HEK293T (cell line): ENCODE measurements around the gene PRKCB.

Experiments used
- ELF4 ChIP-seq: fragments of 450-650 bp; IDR thresholded peaks from 2 replicates; pipeline ENCODE4 v1.6.1; 2017; ENCODE audit warnings: antibody characterized with exemption
- FOXA1 ChIP-seq: fragments of 450-650 bp; IDR thresholded peaks from 2 replicates; pipeline ENCODE4 v1.6.1; 2016; ENCODE audit warnings: mild to moderate bottlenecking
- FOXK2 ChIP-seq: fragments of 450-650 bp; IDR thresholded peaks from 2 replicates; pipeline ENCODE4 v1.6.1; 2016; ENCODE audit warnings: mild to moderate bottlenecking
- HDGF ChIP-seq: fragments of 450-650 bp; IDR thresholded peaks from 2 replicates; pipeline ENCODE4 v1.6.1; 2017; ENCODE audit warnings: antibody characterized with exemption, borderline replicate concordance
- LEF1 ChIP-seq: fragments of 450-650 bp; IDR thresholded peaks from 2 replicates; pipeline ENCODE4 v1.6.1; 2017; ENCODE audit warnings: mild to moderate bottlenecking, borderline replicate concordance
- NFRKB ChIP-seq: fragments of 450-650 bp; IDR thresholded peaks from 2 replicates; pipeline ENCODE4 v1.6.1; 2016; ENCODE audit warnings: mild to moderate bottlenecking, moderate library complexity
- SP1 ChIP-seq: fragments of 450-650 bp; IDR thresholded peaks from 2 replicates; pipeline ENCODE4 v1.6.1; 2017
- TARDBP ChIP-seq: fragments of 450-650 bp; IDR thresholded peaks from 2 replicates; pipeline ENCODE4 v1.6.1; 2016
- ZNF384 ChIP-seq: fragments of 450-650 bp; IDR thresholded peaks from 2 replicates; pipeline ENCODE4 v1.6.1; 2016

- TF ChIP-seq FOXA1 (no peak), FOXK2 (no peak), NFRKB (no peak), ELF4 (no peak), TARDBP (no peak), ZNF384 (no peak), SP1 (no peak), LEF1 (no peak), HDGF (no peak)
These were observed 64.8 kb downstream of the PRKCB start for GRCh38 chr16:23900480-23901177.
